Liver (tissue), 9 donors: ENCODE results near the gene RAB44. TPM values are rescaled to one million over a fixed set of nuclear protein-coding genes. Genes with fewer than 3 reads are reported as not detected.

Experiments used
- DNase-seq: peaks from one replicate; pipeline ENCODE4 v3.0.0-alpha.2; 2017; ENCODE audit warnings: low spot score
- H3K27ac ChIP-seq, 2 donors: one replicate each; pipeline ENCODE4 v1.7.0; 2013; ENCODE audit warnings: inconsistent platforms in 2 of 2, low read length in 2 of 2, control low read depth in 1 of 2, low read depth in 1 of 2, mild to moderate bottlenecking in 1 of 2
- H3K27me3 ChIP-seq, 4 donors: one replicate each; pipeline versions ENCODE4 v1.6.1 to v1.7.0; 2013; ENCODE audit warnings: low read length in 3 of 4, inconsistent platforms in 1 of 4, mild to moderate bottlenecking in 1 of 4, moderate library complexity in 1 of 4; ENCODE audit not compliant: control insufficient read depth in 4 of 4, insufficient read depth in 4 of 4
- H3K36me3 ChIP-seq, 4 donors: one replicate each; pipeline versions ENCODE4 v1.6.1 to v1.7.0; 2013; ENCODE audit warnings: low read length in 3 of 4, mild to moderate bottlenecking in 3 of 4, low read depth in 1 of 4, moderate library complexity in 1 of 4; ENCODE audit not compliant: control insufficient read depth in 4 of 4, insufficient read depth in 3 of 4
- H3K4me1 ChIP-seq, 4 donors: one replicate each; pipeline versions ENCODE4 v1.6.1 to v1.7.0; 2013; ENCODE audit warnings: low read length in 3 of 4, mild to moderate bottlenecking in 3 of 4, moderate library complexity in 1 of 4; ENCODE audit not compliant: control insufficient read depth in 4 of 4, insufficient read depth in 4 of 4
- H3K4me3 ChIP-seq, 3 donors: one replicate each; pipeline versions ENCODE4 v1.6.1 to v1.7.0; 2013; ENCODE audit warnings: low read length in 3 of 3, control low read depth in 1 of 3, low read depth in 1 of 3, mild to moderate bottlenecking in 1 of 3
- H3K9ac ChIP-seq, 2 donors: one replicate each; pipeline ENCODE4 v1.7.0; 2013; ENCODE audit warnings: low read length in 2 of 2, mild to moderate bottlenecking in 2 of 2, moderate library complexity in 2 of 2, control low read depth in 1 of 2, low read depth in 1 of 2
- H3K9me3 ChIP-seq, 4 donors: one replicate each; pipeline versions ENCODE4 v1.6.1 to v1.7.0; 2013; ENCODE audit warnings: low read length in 3 of 4; ENCODE audit not compliant: control insufficient read depth in 4 of 4
- EGR1 ChIP-seq, 2 donors: IDR thresholded peaks; 2 replicates each; pipeline ENCODE4 v1.6.1; 2016 to 2018; ENCODE audit warnings: antibody characterized with exemption in 2 of 2, low read depth in 2 of 2
- FOXA1 ChIP-seq: IDR thresholded peaks from 2 replicates; pipeline ENCODE4 v1.6.1; 2016; ENCODE audit warnings: antibody characterized with exemption
- FOXA2 ChIP-seq: IDR thresholded peaks from 2 replicates; pipeline ENCODE4 v1.6.1; 2016; ENCODE audit warnings: antibody characterized with exemption
- GABPA ChIP-seq, 2 donors: IDR thresholded peaks in 1 of 2; conservative IDR thresholded peaks in 1 of 2; 2 replicates each; pipeline ENCODE4 v1.6.1; 2016; ENCODE audit warnings: antibody characterized with exemption in 2 of 2, mild to moderate bottlenecking in 1 of 2, moderate library complexity in 1 of 2
- HNF4A ChIP-seq, 2 donors: conservative IDR thresholded peaks; 2 replicates each; pipeline ENCODE4 v1.6.1; 2016; ENCODE audit warnings: antibody characterized with exemption in 2 of 2, mild to moderate bottlenecking in 2 of 2
- HNF4G ChIP-seq: IDR thresholded peaks from 2 replicates; pipeline ENCODE4 v1.6.1; 2016; ENCODE audit warnings: antibody characterized with exemption
- JUND ChIP-seq, 2 donors: IDR thresholded peaks; 2 replicates each; pipeline ENCODE4 v1.6.1; 2016; ENCODE audit warnings: antibody characterized with exemption in 2 of 2
- RXRA ChIP-seq, 2 donors: IDR thresholded peaks; 2 replicates each; pipeline ENCODE4 v1.6.1; 2017 to 2018; ENCODE audit warnings: antibody characterized with exemption in 2 of 2, mild to moderate bottlenecking in 1 of 2
- SP1 ChIP-seq: IDR thresholded peaks from 2 replicates; pipeline ENCODE4 v1.6.1; 2018; ENCODE audit warnings: antibody characterized with exemption, mild to moderate bottlenecking
- TAF1 ChIP-seq: conservative IDR thresholded peaks from 2 replicates; pipeline ENCODE4 v1.6.1; 2016; ENCODE audit warnings: antibody characterized with exemption, mild to moderate bottlenecking
- YY1 ChIP-seq: IDR thresholded peaks from 2 replicates; pipeline ENCODE4 v1.6.1; 2016; ENCODE audit warnings: antibody characterized with exemption, mild to moderate bottlenecking
- WGBS: extraction: QIAGEN DNeasy Blood & Tissue Kit; methylation state at CpG from one replicate; pipeline ENCODE4 v1.1.7; 2013; 5-methylcytosine and 5-hydroxymethylcytosine counted together
- polyA plus RNA-seq, 2 donors: library from polyadenylated mRNA; stranded (reverse) in 1 of 2; unstranded in 1 of 2; fragments of 200-250 nt in 1 of 2; fragments of >200 nt in 1 of 2; fragmentation: Nextera tagmentation in 1 of 2; extraction: Ambion mirVana in 1 of 2; gene quantifications; one replicate each; pipeline versions ENCODE4 v1.2.1 to v1.2.3, GENCODE V29; 2013 to 2015
- total RNA-seq, 2 donors: library from RNA; depleted of rRNA; stranded (reverse); fragments of >200 nt; gene quantifications; one replicate each; pipeline ENCODE4 v1.2.3, GENCODE V29; 2014
- TF ChIP-seq, protein P1 (sequence below): fragments of 150-350 bp; IDR thresholded peaks from 2 replicates; pipeline ENCODE4 v1.5.1; 2017; ENCODE audit warnings: improper control_type of control experiment, low read depth, low read length; ENCODE audit not compliant: missing input control
- TF ChIP-seq, protein P2 (sequence below): IDR thresholded peaks from 2 replicates; pipeline ENCODE4 v1.6.1; 2016; ENCODE audit warnings: antibody characterized with exemption, mild to moderate bottlenecking
- TF ChIP-seq, protein P3 (sequence below): IDR thresholded peaks from 2 replicates; pipeline ENCODE4 v1.6.1; 2016; ENCODE audit warnings: antibody characterized with exemption
- TF ChIP-seq, protein P4 (sequence below): IDR thresholded peaks from 2 replicates; pipeline ENCODE4 v1.6.1; 2016; ENCODE audit warnings: antibody characterized with exemption
- TF ChIP-seq, protein P5 (sequence below): IDR thresholded peaks from 2 replicates; pipeline ENCODE4 v1.6.1; 2016; ENCODE audit warnings: antibody characterized with exemption
- donor health status: healthy.
- donor health status: healthy.
- donor health status: healthy.
- donor health status: healthy.
- donor health status: healthy.

The RAB44 gene
- total and polyA plus RNA-seq, 4 donors = 0.02 to 1.3 (median 0.08) TPM; not detected in 1

DNA sequence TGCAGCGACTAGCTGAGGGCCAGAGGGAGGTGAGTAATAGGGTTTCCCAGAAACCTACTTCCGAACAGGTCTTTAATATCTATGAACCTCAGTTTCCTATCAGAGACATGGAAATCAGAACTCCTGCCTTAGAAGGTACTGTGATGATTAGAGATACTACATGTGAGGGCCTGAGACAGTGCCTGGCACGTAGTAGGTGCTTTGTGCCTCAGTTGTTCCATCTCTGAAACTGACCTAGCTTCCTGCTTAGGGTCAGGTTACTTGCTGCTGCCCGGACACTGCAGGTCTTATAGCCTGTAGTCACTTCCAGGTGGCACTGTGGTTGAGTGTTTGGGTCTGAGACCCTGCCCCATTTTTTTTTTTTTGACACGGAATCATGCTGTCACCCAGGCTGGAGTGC lies 20.9 kb downstream of the RAB44 start:
- H3K36me3 ChIP-seq = no peaks in the 10 kb centered on the region
- H3K4me1 ChIP-seq = no peaks in the 10 kb centered on the region
- no peak for DNase-seq
- no peaks in the 10 kb centered on the region for H3K9me3 ChIP-seq
- no peak overlapping the region for H3K4me3 ChIP-seq
- no peak for TF ChIP-seq YY1
- TF ChIP-seq, protein P1, sequence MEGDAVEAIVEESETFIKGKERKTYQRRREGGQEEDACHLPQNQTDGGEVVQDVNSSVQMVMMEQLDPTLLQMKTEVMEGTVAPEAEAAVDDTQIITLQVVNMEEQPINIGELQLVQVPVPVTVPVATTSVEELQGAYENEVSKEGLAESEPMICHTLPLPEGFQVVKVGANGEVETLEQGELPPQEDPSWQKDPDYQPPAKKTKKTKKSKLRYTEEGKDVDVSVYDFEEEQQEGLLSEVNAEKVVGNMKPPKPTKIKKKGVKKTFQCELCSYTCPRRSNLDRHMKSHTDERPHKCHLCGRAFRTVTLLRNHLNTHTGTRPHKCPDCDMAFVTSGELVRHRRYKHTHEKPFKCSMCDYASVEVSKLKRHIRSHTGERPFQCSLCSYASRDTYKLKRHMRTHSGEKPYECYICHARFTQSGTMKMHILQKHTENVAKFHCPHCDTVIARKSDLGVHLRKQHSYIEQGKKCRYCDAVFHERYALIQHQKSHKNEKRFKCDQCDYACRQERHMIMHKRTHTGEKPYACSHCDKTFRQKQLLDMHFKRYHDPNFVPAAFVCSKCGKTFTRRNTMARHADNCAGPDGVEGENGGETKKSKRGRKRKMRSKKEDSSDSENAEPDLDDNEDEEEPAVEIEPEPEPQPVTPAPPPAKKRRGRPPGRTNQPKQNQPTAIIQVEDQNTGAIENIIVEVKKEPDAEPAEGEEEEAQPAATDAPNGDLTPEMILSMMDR = no peak
- TF ChIP-seq, protein P2, sequence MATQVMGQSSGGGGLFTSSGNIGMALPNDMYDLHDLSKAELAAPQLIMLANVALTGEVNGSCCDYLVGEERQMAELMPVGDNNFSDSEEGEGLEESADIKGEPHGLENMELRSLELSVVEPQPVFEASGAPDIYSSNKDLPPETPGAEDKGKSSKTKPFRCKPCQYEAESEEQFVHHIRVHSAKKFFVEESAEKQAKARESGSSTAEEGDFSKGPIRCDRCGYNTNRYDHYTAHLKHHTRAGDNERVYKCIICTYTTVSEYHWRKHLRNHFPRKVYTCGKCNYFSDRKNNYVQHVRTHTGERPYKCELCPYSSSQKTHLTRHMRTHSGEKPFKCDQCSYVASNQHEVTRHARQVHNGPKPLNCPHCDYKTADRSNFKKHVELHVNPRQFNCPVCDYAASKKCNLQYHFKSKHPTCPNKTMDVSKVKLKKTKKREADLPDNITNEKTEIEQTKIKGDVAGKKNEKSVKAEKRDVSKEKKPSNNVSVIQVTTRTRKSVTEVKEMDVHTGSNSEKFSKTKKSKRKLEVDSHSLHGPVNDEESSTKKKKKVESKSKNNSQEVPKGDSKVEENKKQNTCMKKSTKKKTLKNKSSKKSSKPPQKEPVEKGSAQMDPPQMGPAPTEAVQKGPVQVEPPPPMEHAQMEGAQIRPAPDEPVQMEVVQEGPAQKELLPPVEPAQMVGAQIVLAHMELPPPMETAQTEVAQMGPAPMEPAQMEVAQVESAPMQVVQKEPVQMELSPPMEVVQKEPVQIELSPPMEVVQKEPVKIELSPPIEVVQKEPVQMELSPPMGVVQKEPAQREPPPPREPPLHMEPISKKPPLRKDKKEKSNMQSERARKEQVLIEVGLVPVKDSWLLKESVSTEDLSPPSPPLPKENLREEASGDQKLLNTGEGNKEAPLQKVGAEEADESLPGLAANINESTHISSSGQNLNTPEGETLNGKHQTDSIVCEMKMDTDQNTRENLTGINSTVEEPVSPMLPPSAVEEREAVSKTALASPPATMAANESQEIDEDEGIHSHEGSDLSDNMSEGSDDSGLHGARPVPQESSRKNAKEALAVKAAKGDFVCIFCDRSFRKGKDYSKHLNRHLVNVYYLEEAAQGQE = no peak
- TF ChIP-seq TAF1 = no peak
- no peak for TF ChIP-seq JUND (IDR thresholded peaks at IDR 0.05)
- TF ChIP-seq GABPA (IDR thresholded peaks at IDR 0.05 in 1 of 2, conservative IDR thresholded peaks at IDR 0.05 in 1 of 2) = no peak
- no peak for TF ChIP-seq RXRA (IDR thresholded peaks at IDR 0.05)
- no peak for TF ChIP-seq HNF4A (conservative IDR thresholded peaks at IDR 0.05)
- no peak for TF ChIP-seq FOXA2
- no peak for TF ChIP-seq SP1
- H3K27ac ChIP-seq = no peak overlapping the region
- H3K9ac ChIP-seq = no peak overlapping the region
- WGBS = 69% methylated on average over 5 of the region's 5 CpGs
- H3K27me3 ChIP-seq = no peaks in the 10 kb centered on the region

DNA sequence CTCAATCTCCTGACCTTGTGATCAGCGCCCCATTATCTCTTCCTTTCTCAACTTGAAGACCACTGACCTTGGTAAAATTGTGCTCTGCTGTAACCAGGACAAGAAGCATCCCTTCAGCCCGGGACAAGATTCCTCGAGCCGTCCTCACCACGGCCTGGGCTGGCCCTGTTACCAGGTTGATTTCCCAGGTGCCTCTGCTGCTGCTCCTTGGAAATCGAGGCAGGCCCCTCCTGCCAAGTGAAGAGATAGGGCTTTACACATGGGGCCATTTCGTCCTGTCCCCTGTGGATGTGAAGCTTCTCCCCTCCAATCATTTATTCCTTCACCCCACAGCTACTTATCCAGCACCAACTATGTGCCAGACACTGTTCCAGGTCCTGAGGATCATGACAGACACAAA lies 21.5 kb downstream of the RAB44 start:
- H3K4me3 ChIP-seq = no peak overlapping the region
- no peaks in the 10 kb centered on the region for H3K4me1 ChIP-seq
- no peaks in the 10 kb centered on the region for H3K36me3 ChIP-seq
- H3K9ac ChIP-seq = no peak overlapping the region
- H3K27me3 ChIP-seq = no peaks in the 10 kb centered on the region
- H3K9me3 ChIP-seq = no peaks in the 10 kb centered on the region
- no peak for TF ChIP-seq FOXA1
- TF ChIP-seq, protein P3, sequence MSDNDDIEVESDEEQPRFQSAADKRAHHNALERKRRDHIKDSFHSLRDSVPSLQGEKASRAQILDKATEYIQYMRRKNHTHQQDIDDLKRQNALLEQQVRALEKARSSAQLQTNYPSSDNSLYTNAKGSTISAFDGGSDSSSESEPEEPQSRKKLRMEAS = no peak
- no peak for TF ChIP-seq SP1
- no peak for TF ChIP-seq RXRA (IDR thresholded peaks at IDR 0.05)
- no peak for TF ChIP-seq FOXA2
- TF ChIP-seq, protein P2 = no peak
- TF ChIP-seq, protein P1 = no peak
- no peak for TF ChIP-seq GABPA (IDR thresholded peaks at IDR 0.05 in 1 of 2, conservative IDR thresholded peaks at IDR 0.05 in 1 of 2)
- TF ChIP-seq, protein P4, sequence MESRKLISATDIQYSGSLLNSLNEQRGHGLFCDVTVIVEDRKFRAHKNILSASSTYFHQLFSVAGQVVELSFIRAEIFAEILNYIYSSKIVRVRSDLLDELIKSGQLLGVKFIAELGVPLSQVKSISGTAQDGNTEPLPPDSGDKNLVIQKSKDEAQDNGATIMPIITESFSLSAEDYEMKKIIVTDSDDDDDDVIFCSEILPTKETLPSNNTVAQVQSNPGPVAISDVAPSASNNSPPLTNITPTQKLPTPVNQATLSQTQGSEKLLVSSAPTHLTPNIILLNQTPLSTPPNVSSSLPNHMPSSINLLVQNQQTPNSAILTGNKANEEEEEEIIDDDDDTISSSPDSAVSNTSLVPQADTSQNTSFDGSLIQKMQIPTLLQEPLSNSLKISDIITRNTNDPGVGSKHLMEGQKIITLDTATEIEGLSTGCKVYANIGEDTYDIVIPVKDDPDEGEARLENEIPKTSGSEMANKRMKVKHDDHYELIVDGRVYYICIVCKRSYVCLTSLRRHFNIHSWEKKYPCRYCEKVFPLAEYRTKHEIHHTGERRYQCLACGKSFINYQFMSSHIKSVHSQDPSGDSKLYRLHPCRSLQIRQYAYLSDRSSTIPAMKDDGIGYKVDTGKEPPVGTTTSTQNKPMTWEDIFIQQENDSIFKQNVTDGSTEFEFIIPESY = no peak
- no peak for TF ChIP-seq JUND (IDR thresholded peaks at IDR 0.05)
- TF ChIP-seq HNF4G = no peak
- no peak for TF ChIP-seq TAF1
- no peak for TF ChIP-seq EGR1 (IDR thresholded peaks at IDR 0.05; ENCODE audit: low read depth in 2 of 2)
- TF ChIP-seq, protein P5, sequence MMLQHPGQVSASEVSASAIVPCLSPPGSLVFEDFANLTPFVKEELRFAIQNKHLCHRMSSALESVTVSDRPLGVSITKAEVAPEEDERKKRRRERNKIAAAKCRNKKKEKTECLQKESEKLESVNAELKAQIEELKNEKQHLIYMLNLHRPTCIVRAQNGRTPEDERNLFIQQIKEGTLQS = no peak
- H3K27ac ChIP-seq = no peak overlapping the region
- WGBS = 88% methylated on average over 7 of the region's 7 CpGs
- DNase-seq = no peak
